ENCODE measurements around the gene EP400.
"Not testable (repeated sequence)": the region's sequence is repeated elsewhere in the genome, so short reads cannot be mapped to it uniquely, and the experiment has no call there.

The EP400 gene

DNA sequence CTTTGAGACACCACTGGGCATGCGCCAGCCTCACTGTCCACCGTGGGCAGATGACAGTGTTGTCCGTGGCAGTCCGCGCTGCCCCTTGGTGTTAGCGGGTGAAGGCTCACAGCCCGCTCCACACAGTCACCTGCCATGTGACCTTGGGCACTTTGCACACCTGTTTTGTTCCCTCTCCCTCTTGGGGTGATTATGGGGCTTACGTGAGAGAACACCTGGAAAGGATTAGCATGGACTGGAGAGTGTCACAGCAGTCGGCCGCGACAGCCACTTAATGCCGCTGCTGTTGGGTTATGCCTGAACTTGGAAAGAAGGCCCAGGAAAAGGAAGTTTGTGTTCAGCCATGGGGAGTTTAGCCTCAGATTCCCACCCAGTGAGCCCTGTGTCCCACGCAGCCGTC, 100.1 kb downstream of the EP400 start:
- POLR2A ChIA-PET, result no interaction called here
- no peak for DNase-seq (ENCODE audit: low read depth, low spot score)
- CTCF ChIA-PET, result no interaction called here
- H3K4me3 ChIP-seq (ENCODE audit: low read depth, low read length), result no peak overlapping the region
- TF ChIP-seq, protein P1, sequence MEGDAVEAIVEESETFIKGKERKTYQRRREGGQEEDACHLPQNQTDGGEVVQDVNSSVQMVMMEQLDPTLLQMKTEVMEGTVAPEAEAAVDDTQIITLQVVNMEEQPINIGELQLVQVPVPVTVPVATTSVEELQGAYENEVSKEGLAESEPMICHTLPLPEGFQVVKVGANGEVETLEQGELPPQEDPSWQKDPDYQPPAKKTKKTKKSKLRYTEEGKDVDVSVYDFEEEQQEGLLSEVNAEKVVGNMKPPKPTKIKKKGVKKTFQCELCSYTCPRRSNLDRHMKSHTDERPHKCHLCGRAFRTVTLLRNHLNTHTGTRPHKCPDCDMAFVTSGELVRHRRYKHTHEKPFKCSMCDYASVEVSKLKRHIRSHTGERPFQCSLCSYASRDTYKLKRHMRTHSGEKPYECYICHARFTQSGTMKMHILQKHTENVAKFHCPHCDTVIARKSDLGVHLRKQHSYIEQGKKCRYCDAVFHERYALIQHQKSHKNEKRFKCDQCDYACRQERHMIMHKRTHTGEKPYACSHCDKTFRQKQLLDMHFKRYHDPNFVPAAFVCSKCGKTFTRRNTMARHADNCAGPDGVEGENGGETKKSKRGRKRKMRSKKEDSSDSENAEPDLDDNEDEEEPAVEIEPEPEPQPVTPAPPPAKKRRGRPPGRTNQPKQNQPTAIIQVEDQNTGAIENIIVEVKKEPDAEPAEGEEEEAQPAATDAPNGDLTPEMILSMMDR (IDR thresholded peaks at IDR 0.05; ENCODE audit: insufficient read depth, low read length, missing control alignments), result no peak

DNA sequence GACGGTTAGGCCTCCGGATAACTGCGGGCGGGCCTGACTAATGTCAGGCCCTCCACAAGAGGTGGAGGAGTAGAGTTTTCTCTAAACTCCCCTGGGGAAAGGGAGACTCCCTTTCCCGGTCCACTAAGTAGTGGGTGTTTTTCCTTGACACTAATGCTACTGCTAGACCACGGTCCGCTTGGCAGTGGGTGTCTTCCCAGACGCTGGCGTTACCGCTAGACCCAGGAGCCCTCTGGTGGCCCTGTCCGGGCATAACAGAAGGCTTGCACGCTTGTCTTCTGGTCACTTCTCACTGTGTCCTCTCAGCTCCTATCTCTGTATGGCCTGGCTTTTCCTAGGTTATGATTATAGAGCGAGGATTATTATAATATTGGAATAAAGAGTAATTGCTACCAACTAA, 102.0 kb downstream of the EP400 start:
- CTCF ChIA-PET; DNase-seq (ENCODE audit: low read depth, low spot score); H3K4me3 ChIP-seq (ENCODE audit: low read depth, low read length); POLR2A ChIA-PET: not testable (repeated sequence)
- TF ChIP-seq, protein P1 (IDR thresholded peaks at IDR 0.05; ENCODE audit: insufficient read depth, low read length, missing control alignments), result peak; percentile 44

DNA sequence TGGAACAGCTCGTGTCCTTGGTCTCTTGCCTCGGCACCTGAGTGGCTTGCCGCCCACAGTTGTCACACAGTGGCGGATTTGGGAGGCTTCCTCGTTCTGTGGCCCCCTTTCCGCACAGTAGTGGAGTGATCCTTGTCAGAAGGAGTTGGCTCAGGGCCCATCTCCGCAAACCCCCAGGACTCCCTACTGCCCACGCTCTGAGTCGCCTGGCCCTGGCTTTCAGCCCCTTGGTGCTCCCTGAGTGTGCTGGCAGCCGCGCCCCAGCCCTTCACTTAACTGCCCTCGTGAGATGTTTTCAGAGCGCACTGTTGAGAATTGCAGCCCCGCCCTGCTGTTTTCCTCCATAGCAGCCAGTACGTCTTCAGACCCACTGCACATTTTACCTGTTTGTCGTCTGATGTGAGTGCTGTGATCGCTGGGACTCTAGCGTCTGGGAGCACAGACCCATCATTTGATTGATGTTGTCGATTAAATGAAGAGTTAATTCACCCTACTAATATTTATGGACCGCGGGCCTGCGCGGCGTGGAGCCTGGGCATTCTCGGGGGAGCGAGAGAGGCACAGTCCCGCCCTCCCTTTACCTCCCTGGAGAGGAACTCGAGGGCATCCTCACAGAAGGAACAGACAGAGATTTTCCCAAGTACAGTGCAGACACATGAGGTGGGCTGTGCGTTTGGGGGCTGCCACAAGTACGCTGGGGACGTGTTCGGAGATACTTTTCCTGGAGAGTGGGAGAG, 102.6 kb downstream of the EP400 start:
- TF ChIP-seq, protein P1 (IDR thresholded peaks at IDR 0.05; ENCODE audit: insufficient read depth, low read length, missing control alignments), result no peak
- no peak for DNase-seq (ENCODE audit: low read depth, low spot score)
- CTCF ChIA-PET, result no interaction called here
- no peak overlapping the region for H3K4me3 ChIP-seq (ENCODE audit: low read depth, low read length)
- POLR2A ChIA-PET, result no interaction called here

DNA sequence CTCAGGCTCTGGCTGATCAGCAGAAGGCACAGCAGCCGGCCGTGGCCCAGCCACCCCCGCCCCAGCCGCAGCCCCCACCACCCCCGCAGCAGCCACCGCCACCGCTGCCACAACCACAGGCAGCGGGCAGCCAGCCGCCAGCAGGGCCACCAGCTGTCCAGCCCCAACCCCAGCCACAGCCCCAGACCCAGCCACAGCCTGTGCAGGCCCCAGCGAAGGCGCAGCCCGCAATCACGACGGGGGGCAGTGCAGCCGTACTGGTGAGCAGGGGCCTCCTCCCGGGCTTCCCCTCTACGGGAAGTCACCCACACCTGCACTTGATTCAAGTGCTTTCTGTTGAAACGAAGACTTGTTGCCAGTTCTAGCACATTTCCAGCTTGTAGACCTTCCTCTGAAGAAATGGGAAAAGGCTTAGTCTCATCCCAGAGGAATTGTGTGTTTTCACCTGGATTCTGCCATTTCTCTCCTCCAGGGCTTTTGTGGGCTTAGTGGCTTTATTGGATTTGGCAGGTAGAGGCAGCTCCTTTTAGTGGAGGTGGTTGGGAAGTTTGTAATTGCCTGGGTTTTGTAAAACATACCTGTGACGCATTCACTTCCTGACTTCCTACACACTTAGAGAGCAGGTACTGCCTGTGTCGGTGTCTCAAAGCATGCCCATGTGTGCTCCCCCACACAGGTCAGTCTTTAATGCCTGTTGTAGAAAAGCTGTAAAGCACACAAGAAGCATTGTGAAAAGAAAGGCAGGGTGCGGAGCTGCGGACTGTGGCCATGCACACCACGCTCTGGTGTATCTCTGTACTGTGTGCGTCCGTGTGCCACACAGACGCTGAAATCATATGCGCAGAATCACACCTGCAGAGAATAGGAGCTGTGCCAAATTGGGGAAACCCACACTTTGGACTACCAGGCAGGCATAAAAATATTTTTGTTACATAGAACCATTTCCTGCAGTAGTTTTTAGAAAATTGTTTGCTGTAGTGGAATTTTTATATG, 103.9 kb downstream of the EP400 start:
- ChIA-PET POLR2A (no interaction called here), CTCF (no interaction called here)
- H3K4me3 ChIP-seq (ENCODE audit: low read depth, low read length), result no peak overlapping the region
- TF ChIP-seq, protein P1 (IDR thresholded peaks at IDR 0.05; ENCODE audit: insufficient read depth, low read length, missing control alignments), result no peak
- DNase-seq (ENCODE audit: low read depth, low spot score), result no peak

DNA sequence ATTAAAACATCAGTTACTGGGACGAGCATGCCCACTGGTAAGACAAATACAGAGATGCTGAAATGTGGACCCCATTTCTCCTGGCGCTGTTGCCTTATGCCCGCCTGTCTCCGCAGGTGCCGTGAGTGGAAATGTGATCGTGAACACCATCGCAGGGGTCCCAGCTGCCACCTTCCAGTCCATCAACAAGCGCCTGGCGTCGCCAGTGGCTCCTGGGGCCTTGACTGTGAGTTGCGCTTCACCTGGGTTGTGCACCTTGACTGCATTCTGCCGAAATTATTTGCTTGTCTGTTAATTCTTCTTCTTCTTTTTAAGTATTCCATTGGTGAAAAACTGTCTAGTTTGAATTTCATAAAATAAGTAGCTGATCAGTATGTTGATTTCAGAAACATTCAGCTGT, 105.2 kb downstream of the EP400 start:
- no peak for DNase-seq (ENCODE audit: low read depth, low spot score)
- no peak overlapping the region for H3K4me3 ChIP-seq (ENCODE audit: low read depth, low read length)
- TF ChIP-seq, protein P1 (IDR thresholded peaks at IDR 0.05; ENCODE audit: insufficient read depth, low read length, missing control alignments), result no peak
- ChIA-PET CTCF (interaction anchor here (1.2 kb wide), 1 partner anchor 11 kb away, joined by 3 read pairs; no protein-coding TSS in a partner anchor), POLR2A (no interaction called here)

DNA sequence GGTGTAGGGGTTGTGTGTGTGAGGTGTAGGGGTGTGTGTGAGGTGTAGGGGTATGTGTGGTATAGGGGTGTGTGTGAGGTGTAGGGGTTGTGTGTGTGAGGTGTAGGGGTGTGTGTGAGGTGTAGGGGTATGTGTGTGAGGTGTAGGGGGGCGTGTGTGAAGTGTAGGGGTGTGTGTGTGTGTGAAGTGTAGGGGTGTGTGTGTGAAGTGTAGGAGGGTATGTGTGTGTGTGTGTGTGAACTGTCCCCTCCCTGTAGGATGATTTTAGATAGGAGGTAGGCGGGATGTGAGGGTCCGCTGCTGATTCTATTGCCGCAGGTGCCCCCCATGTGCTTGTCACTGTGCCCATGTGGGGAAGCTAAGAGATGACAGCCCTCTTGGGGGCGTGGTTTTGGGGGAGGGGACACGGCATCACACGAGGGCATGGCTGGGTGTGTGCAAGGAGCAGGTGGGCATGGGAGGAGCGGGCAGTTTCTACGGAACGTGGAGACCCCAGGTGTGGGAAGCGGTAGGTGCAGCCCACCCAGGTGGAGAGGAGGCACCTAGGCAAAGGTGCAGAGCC, 105.9 kb downstream of the EP400 start:
- H3K4me3 ChIP-seq (ENCODE audit: low read depth, low read length), result no peak overlapping the region
- ChIA-PET POLR2A (no interaction called here), CTCF (interaction anchor here (1.2 kb wide), 1 partner anchor 12 kb away, joined by 3 read pairs; no protein-coding TSS in a partner anchor)
- TF ChIP-seq, protein P1 (IDR thresholded peaks at IDR 0.05; ENCODE audit: insufficient read depth, low read length, missing control alignments), result no peak
- no peak for DNase-seq (ENCODE audit: low read depth, low spot score)
